SH-SY5Y (cell line): ENCODE measurements around the gene INTS14.

ENCODE experiments used
- GATA2 ChIP-seq: IDR thresholded peaks from 2 replicates; pipeline ENCODE4 v1.6.1; 2011; ENCODE audit warnings: mild to moderate bottlenecking, low read depth, low read length
- GATA3 ChIP-seq: IDR thresholded peaks from 2 replicates; pipeline ENCODE4 v1.6.1; 2011; ENCODE audit warnings: low read depth, mild to moderate bottlenecking, low read length, moderate library complexity

DNA sequence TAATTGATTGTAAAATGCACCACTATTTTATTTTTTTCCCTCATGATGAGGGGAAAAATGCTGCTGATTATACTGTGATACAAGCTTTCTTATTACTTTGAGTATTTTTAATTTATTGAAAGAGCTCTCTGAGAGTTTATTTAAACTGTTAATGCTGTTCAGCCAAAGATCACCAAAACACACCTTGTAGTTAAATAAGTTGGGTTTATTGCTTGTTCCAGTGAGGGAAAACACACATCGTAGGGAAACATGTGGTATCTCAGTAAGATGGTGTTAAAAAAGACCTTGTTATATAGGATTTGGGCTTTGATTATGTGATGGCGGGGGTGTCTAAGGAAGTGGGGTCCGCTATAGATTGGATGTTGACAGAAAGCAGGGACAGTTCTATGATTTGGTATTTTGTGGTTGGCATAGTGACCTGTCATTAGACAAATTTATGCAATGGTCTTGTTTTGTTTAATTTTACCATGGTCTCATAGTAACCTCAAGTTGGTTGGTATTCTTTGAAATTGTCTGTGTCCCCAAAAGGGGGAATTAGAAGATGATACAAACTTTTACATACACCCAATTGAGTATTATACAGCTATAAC is 69.6 kb downstream of the INTS14 start:
- TF ChIP-seq GATA2, result no peak
- no peak for TF ChIP-seq GATA3
